Endothelial cell of hepatic sinusoid (primary cell): ENCODE measurements around the gene NYAP2.

Experiments used
- in situ Hi-C: cut with HindIII; loops from 2 replicates; pipeline ENCODE4 v1.10.0; 2017; ENCODE audit warnings: low sequenced_read_pairs

NYAP2 gene

GRCh38 chr2:225536036-225536435, 136.5 kb downstream of the NYAP2 start:
- in situ Hi-C loops, result no loop called here

GRCh38 chr2:225543626-225544025, 144.1 kb downstream of the NYAP2 start:
- in situ Hi-C loops, result no loop called here

- in situ Hi-C loops, result loop anchor here (5.0 kb wide), 1 partner anchor 49 kb away; no protein-coding TSS in a partner anchor
Observed at GRCh38 chr2:225556461-225556860, 157.0 kb downstream of the NYAP2 start.

GRCh38 chr2:225558399-225559071, 159.0 kb downstream of the NYAP2 start:
- in situ Hi-C loops, result loop anchor here (5.0 kb wide), 1 partner anchor 51 kb away; no protein-coding TSS in a partner anchor

- in situ Hi-C loops, result loop anchor here (5.0 kb wide), 1 partner anchor 52 kb away; no protein-coding TSS in a partner anchor
Observed at GRCh38 chr2:225559072-225559415, 159.5 kb downstream of the NYAP2 start.

- in situ Hi-C loops, result no loop called here
Observed at GRCh38 chr2:225566798-225567197, 167.3 kb downstream of the NYAP2 start.

- in situ Hi-C loops, result no loop called here
Observed at GRCh38 chr2:225569995-225570394, 170.5 kb downstream of the NYAP2 start.

GRCh38 chr2:225573603-225574002, 174.1 kb downstream of the NYAP2 start:
- in situ Hi-C loops, result no loop called here

- in situ Hi-C loops, result no loop called here
Observed at GRCh38 chr2:225574582-225575138, 175.2 kb downstream of the NYAP2 start.

GRCh38 chr2:225581135-225581534, 181.6 kb downstream of the NYAP2 start:
- in situ Hi-C loops, result no loop called here

GRCh38 chr2:225581906-225582305, 182.4 kb downstream of the NYAP2 start:
- in situ Hi-C loops, result no loop called here

GRCh38 chr2:225582355-225583116, 183.0 kb downstream of the NYAP2 start:
- in situ Hi-C loops, result no loop called here

- in situ Hi-C loops, result no loop called here
Observed at GRCh38 chr2:225584796-225585195, 185.3 kb downstream of the NYAP2 start.

GRCh38 chr2:225590932-225591331, 191.4 kb downstream of the NYAP2 start:
- in situ Hi-C loops, result no loop called here

GRCh38 chr2:225597911-225598310, 198.4 kb downstream of the NYAP2 start:
- in situ Hi-C loops, result no loop called here

GRCh38 chr2:225598426-225598825, 198.9 kb downstream of the NYAP2 start:
- in situ Hi-C loops, result no loop called here

- in situ Hi-C loops, result no loop called here
Observed at GRCh38 chr2:225598897-225599296, 199.4 kb downstream of the NYAP2 start.

- in situ Hi-C loops, result no loop called here
Observed at GRCh38 chr2:225599856-225600255, 200.3 kb downstream of the NYAP2 start.

- in situ Hi-C loops, result no loop called here
Observed at GRCh38 chr2:225600444-225600843, 200.9 kb downstream of the NYAP2 start.

- in situ Hi-C loops, result no loop called here
Observed at GRCh38 chr2:225600865-225601264, 201.4 kb downstream of the NYAP2 start.

GRCh38 chr2:225602205-225602604, 202.7 kb downstream of the NYAP2 start:
- in situ Hi-C loops, result no loop called here

GRCh38 chr2:225608136-225608535, 208.6 kb downstream of the NYAP2 start:
- in situ Hi-C loops, result no loop called here
